H9 (cell line): ENCODE data around the gene MED23. TPM values are rescaled to one million over a fixed set of nuclear protein-coding genes. Genes with fewer than 3 reads are reported as not detected.

Source experiments
- DNase-seq: peaks from one replicate; pipeline ENCODE4 v3.0.0-alpha.2; 2017
- H2AFZ ChIP-seq: one replicate; pipeline ENCODE4 v1.6.1; 2013; ENCODE audit warnings: mild to moderate bottlenecking, low read length, control low read depth, moderate library complexity
- H2AK5ac ChIP-seq: 2 replicates; pipeline ENCODE4 v1.6.1; 2013; ENCODE audit warnings: low read length, control low read depth, mixed read lengths; ENCODE audit not compliant: insufficient read length
- H2BK120ac ChIP-seq: one replicate; pipeline ENCODE4 v1.6.1; 2013; ENCODE audit warnings: low read depth, mild to moderate bottlenecking, low read length, control low read depth, inconsistent platforms; ENCODE audit not compliant: poor library complexity, severe bottlenecking
- H2BK12ac ChIP-seq: 2 replicates; pipeline ENCODE4 v1.6.1; 2013; ENCODE audit warnings: low read length, control low read depth, mixed read lengths, low read depth; ENCODE audit not compliant: insufficient read length
- H2BK15ac ChIP-seq: 2 replicates; pipeline ENCODE4 v1.6.1; 2013; ENCODE audit warnings: low read depth, low read length, control low read depth
- H2BK20ac ChIP-seq: one replicate; pipeline ENCODE4 v1.6.1; 2013; ENCODE audit warnings: low read depth, mild to moderate bottlenecking, low read length, control low read depth, inconsistent platforms; ENCODE audit not compliant: poor library complexity, severe bottlenecking
- H2BK5ac ChIP-seq: 2 replicates; pipeline ENCODE4 v1.6.1; 2013; ENCODE audit warnings: low read length, control low read depth, mixed read lengths; ENCODE audit not compliant: insufficient read length
- H3K14ac ChIP-seq: 2 replicates; pipeline ENCODE4 v1.6.1; 2013; ENCODE audit warnings: low read length, control low read depth; ENCODE audit not compliant: insufficient read depth
- H3K18ac ChIP-seq: 2 replicates; pipeline ENCODE4 v1.6.1; 2013; ENCODE audit warnings: low read depth, mild to moderate bottlenecking, mixed read lengths, low read length, control low read depth; ENCODE audit not compliant: insufficient read length
- H3K23ac ChIP-seq: 2 replicates; pipeline ENCODE4 v1.6.1; 2013; ENCODE audit warnings: low read length, control low read depth, mixed read lengths, low read depth; ENCODE audit not compliant: insufficient read length
- H3K23me2 ChIP-seq: 2 replicates; pipeline ENCODE4 v1.6.1; 2013; ENCODE audit warnings: low read depth, mild to moderate bottlenecking, mixed read lengths, low read length, control low read depth; ENCODE audit not compliant: insufficient read length, poor library complexity, severe bottlenecking
- H3K27ac ChIP-seq: 2 replicates; pipeline ENCODE4 v1.5.1; 2013; ENCODE audit warnings: low read length, control low read depth, mixed read lengths, low read depth; ENCODE audit not compliant: insufficient read length
- H3K27me3 ChIP-seq: 2 replicates; pipeline ENCODE4 v1.6.1; 2013; ENCODE audit warnings: low read length, control low read depth, inconsistent platforms; ENCODE audit not compliant: insufficient read depth
- H3K4ac ChIP-seq: 2 replicates; pipeline ENCODE4 v1.6.1; 2013; ENCODE audit warnings: low read depth, mild to moderate bottlenecking, control low read depth, inconsistent platforms, low read length, moderate library complexity
- H3K4me1 ChIP-seq: 2 replicates; pipeline ENCODE4 v1.6.1; 2013; ENCODE audit warnings: low read length, control low read depth, inconsistent platforms; ENCODE audit not compliant: insufficient read depth
- H3K4me2 ChIP-seq: 2 replicates; pipeline ENCODE4 v1.6.1; 2013; ENCODE audit warnings: low read length, control low read depth, mixed read lengths; ENCODE audit not compliant: insufficient read length, insufficient read depth
- H3K56ac ChIP-seq: 2 replicates; pipeline ENCODE4 v1.6.1; 2013; ENCODE audit warnings: low read depth, mild to moderate bottlenecking, mixed read lengths, low read length, control low read depth; ENCODE audit not compliant: insufficient read length
- H3K79me1 ChIP-seq: 2 replicates; pipeline ENCODE4 v1.6.1; 2013; ENCODE audit warnings: low read depth, mild to moderate bottlenecking, moderate library complexity, low read length, control low read depth, inconsistent platforms; ENCODE audit not compliant: insufficient read depth, poor library complexity, severe bottlenecking
- H3K79me2 ChIP-seq: 2 replicates; pipeline ENCODE4 v1.6.1; 2013; ENCODE audit warnings: low read length, control low read depth, inconsistent platforms; ENCODE audit not compliant: insufficient read depth
- H3K9ac ChIP-seq: 2 replicates; pipeline ENCODE4 v1.6.1; 2013; ENCODE audit warnings: low read length, control low read depth, mixed read lengths; ENCODE audit not compliant: insufficient read length; ENCODE audit errors: extremely low read depth
- H3K9me3 ChIP-seq: one replicate; pipeline ENCODE4 v1.6.1; 2013; ENCODE audit warnings: low read depth, low read length, inconsistent platforms; ENCODE audit not compliant: control insufficient read depth
- H3T11ph ChIP-seq: one replicate; pipeline ENCODE4 v1.6.1; 2013; ENCODE audit warnings: mild to moderate bottlenecking, low read length, control low read depth, inconsistent platforms
- H4K20me1 ChIP-seq: one replicate; pipeline ENCODE4 v1.6.1; 2013; ENCODE audit not compliant: control insufficient read depth, insufficient read length, insufficient read depth
- H4K5ac ChIP-seq: 2 replicates; pipeline ENCODE4 v1.6.1; 2013; ENCODE audit warnings: low read depth, mild to moderate bottlenecking, mixed read lengths, low read length, control low read depth; ENCODE audit not compliant: insufficient read length
- H4K8ac ChIP-seq: replicated peaks from 2 replicates; pipeline ENCODE4 v1.6.1; 2013; ENCODE audit warnings: low read length, control low read depth, mixed read lengths, low read depth; ENCODE audit not compliant: insufficient read length
- H4K91ac ChIP-seq: 2 replicates; pipeline ENCODE4 v1.6.1; 2013; ENCODE audit warnings: low read depth, mild to moderate bottlenecking, moderate library complexity, mixed read lengths, low read length, control low read depth; ENCODE audit not compliant: insufficient read length
- H3K27ac Mint-ChIP-seq, 3 experiments: 2 replicates in 2 of 3; 3 replicates in 1 of 3; pipeline ENCODE4 v1.8.0; 2020 to 2021; ENCODE audit warnings: mixed read lengths in 3 of 3, mild to moderate bottlenecking in 1 of 3, moderate library complexity in 1 of 3
- H3K27me3 Mint-ChIP-seq: 2 replicates; pipeline ENCODE4 v1.8.0; 2021; ENCODE audit warnings: low read depth, mild to moderate bottlenecking, moderate library complexity, mixed read lengths
- H3K36me3 Mint-ChIP-seq, 3 experiments: 2 replicates in 2 of 3; 3 replicates in 1 of 3; pipeline ENCODE4 v1.8.0; 2020 to 2021; ENCODE audit warnings: low read depth in 3 of 3, mixed read lengths in 3 of 3; ENCODE audit not compliant: insufficient read depth in 1 of 3
- H3K4me1 Mint-ChIP-seq, 2 experiments: 2 replicates each; pipeline ENCODE4 v1.8.0; 2020; ENCODE audit warnings: mixed read lengths in 2 of 2
- H3K4me3 Mint-ChIP-seq, 2 experiments: 2 replicates in 1 of 2; 3 replicates in 1 of 2; pipeline ENCODE4 v1.8.0; 2020 to 2021; ENCODE audit warnings: mild to moderate bottlenecking in 2 of 2, mixed read lengths in 2 of 2, moderate library complexity in 1 of 2
- H3K9me3 Mint-ChIP-seq, 2 experiments: 2 replicates in 1 of 2; 3 replicates in 1 of 2; pipeline ENCODE4 v1.8.0; 2020; ENCODE audit warnings: mild to moderate bottlenecking in 2 of 2, mixed read lengths in 2 of 2, moderate library complexity in 1 of 2
- total RNA-seq: library from RNA; stranded (reverse); gene quantifications from 2 replicates; pipeline ENCODE4 v1.2.1, GENCODE V29; 2021
- TF ChIP-seq, protein P1 (sequence below): fragments of 200-600 bp; sonication (generic); conservative IDR thresholded peaks from 3 replicates; pipeline ENCODE4 v1.8.0; 2021; ENCODE audit warnings: antibody characterized with exemption, mild to moderate bottlenecking

The MED23 gene
- total RNA-seq, 1 experiment from 2014 or later, result 16.2 TPM

DNA sequence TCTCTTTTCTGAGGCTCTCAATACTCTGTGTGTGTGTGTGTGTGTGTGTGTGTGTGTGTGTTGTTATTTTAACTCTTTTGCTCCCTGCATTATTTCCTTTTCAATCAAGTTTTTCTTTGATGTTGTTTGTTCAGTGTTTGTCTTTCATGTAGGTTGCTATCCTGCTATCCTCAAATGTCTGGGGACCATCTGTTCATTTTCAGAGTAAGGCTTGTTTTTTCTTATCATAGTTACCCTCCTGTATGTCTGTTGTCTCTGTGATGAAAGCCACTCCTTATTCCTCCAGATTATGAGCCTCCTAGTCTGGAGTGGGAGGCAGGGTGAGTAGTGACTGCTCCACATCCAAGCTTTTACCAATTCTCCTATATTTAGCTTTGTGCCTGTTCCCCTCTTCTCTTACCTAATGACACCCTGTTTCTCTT is 18.2 kb upstream of the MED23 start:
- no peak overlapping the region for H3K9ac ChIP-seq
- H3K23me2 ChIP-seq, result no peaks in the 10 kb centered on the region
- H3K56ac ChIP-seq, result no peak overlapping the region
- H2BK5ac ChIP-seq, result no peak overlapping the region
- H4K8ac ChIP-seq, result no peak overlapping the region
- H3K14ac ChIP-seq, result no peak overlapping the region
- no peak for DNase-seq
- H2BK120ac ChIP-seq, result no peak overlapping the region
- Mint-ChIP-seq H3K4me3 (no peak overlapping the region), H3K9me3 (no peaks in the 10 kb centered on the region), H3K36me3 (no peaks in the 10 kb centered on the region), H3K27ac (no peak overlapping the region), H3K4me1 (no peaks in the 10 kb centered on the region), H3K27me3 (peaks cover 2% of the 10 kb centered on the region)
- H2AFZ ChIP-seq, result no peak overlapping the region
- no peaks in the 10 kb centered on the region for H3K4me1 ChIP-seq
- no peaks in the 10 kb centered on the region for H3K79me1 ChIP-seq
- no peak overlapping the region for H3K27ac ChIP-seq
- H3K4ac ChIP-seq, result no peak overlapping the region
- H4K5ac ChIP-seq, result no peak overlapping the region
- no peak overlapping the region for H3K23ac ChIP-seq
- H2BK15ac ChIP-seq, result no peak overlapping the region
- TF ChIP-seq, protein P1, sequence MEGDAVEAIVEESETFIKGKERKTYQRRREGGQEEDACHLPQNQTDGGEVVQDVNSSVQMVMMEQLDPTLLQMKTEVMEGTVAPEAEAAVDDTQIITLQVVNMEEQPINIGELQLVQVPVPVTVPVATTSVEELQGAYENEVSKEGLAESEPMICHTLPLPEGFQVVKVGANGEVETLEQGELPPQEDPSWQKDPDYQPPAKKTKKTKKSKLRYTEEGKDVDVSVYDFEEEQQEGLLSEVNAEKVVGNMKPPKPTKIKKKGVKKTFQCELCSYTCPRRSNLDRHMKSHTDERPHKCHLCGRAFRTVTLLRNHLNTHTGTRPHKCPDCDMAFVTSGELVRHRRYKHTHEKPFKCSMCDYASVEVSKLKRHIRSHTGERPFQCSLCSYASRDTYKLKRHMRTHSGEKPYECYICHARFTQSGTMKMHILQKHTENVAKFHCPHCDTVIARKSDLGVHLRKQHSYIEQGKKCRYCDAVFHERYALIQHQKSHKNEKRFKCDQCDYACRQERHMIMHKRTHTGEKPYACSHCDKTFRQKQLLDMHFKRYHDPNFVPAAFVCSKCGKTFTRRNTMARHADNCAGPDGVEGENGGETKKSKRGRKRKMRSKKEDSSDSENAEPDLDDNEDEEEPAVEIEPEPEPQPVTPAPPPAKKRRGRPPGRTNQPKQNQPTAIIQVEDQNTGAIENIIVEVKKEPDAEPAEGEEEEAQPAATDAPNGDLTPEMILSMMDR, result no peak
- no peak overlapping the region for H3T11ph ChIP-seq
- H3K18ac ChIP-seq, result no peak overlapping the region
- no peak overlapping the region for H3K4me2 ChIP-seq
- no peak overlapping the region for H2AK5ac ChIP-seq
- no peak overlapping the region for H2BK20ac ChIP-seq
- no peaks in the 10 kb centered on the region for H3K27me3 ChIP-seq
- no peak overlapping the region for H4K91ac ChIP-seq
- H2BK12ac ChIP-seq, result no peak overlapping the region
- H3K79me2 ChIP-seq, result no peaks in the 10 kb centered on the region
- no peaks in the 10 kb centered on the region for H3K9me3 ChIP-seq
- no peaks in the 10 kb centered on the region for H4K20me1 ChIP-seq
